Measurements from ENCODE around the gene CFAP251.
"Not testable (repeated sequence)": the region's sequence is repeated elsewhere in the genome, so short reads cannot be mapped to it uniquely, and the experiment has no call there.

Gene CFAP251

DNA sequence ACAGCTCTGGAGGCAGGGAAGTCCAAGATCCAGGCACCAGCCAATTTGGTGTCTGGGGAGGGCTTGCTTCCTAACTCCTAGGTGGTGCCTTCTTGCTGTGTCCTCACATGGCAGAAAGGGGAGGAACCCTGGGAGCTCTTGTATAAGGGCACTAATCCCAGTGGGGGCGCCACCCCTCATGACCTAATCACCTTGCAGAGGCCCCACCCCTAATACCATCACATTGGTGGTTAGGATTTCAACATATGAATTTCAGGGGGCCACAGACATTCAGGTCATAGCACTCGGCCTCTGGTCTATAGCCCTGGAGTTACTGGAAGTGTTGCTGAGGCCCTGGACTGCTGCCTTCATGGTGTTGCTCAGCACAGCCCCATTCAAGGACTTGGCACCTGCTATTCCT is 15.2 kb upstream of the CFAP251 start:
- no peak for DNase-seq (ENCODE audit: low read depth in 3 of 3)

DNA sequence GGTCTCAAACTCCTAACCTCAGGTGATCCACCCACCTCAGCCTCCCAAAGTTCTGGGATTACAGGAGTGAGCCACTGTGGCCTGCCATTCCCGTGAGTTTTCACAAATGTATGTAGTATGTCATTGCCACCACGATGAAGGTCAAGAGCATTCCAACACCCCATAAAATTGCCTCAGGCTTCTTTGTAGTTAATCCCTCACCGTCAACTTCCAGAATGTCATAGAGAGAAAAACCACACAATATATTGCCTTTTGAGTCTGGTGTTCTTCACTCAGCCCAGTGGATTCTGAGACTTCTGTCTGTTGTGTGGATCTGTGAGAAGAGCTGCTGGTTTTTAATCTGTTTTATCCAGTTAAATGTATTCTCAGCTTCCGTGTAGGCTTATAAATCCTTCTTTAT is 12.6 kb upstream of the CFAP251 start:
- DNase-seq (ENCODE audit: low read depth in 3 of 3): no peak

DNA sequence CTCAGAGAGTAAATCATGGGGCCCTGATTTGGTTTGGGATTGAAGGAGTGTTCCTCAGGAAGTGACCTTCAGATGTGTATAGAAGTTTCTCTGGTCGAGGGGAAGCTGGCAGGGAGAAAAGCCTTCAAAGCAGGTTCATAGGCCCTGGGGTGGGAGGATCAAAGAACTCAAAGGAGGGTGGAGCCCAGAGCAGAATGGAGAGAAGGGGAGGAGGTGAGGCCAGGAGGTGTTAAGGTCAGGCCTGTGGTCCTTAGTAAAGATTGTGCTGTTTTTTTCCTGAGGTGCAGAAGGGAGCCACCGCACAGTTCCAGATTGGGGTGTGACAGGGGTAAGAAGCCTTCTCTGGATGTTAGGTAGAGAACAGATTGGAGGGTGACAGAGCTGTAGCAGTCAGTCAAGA is 9.7 kb upstream of the CFAP251 start:
- no peak for DNase-seq (ENCODE audit: low read depth in 3 of 3)

DNA sequence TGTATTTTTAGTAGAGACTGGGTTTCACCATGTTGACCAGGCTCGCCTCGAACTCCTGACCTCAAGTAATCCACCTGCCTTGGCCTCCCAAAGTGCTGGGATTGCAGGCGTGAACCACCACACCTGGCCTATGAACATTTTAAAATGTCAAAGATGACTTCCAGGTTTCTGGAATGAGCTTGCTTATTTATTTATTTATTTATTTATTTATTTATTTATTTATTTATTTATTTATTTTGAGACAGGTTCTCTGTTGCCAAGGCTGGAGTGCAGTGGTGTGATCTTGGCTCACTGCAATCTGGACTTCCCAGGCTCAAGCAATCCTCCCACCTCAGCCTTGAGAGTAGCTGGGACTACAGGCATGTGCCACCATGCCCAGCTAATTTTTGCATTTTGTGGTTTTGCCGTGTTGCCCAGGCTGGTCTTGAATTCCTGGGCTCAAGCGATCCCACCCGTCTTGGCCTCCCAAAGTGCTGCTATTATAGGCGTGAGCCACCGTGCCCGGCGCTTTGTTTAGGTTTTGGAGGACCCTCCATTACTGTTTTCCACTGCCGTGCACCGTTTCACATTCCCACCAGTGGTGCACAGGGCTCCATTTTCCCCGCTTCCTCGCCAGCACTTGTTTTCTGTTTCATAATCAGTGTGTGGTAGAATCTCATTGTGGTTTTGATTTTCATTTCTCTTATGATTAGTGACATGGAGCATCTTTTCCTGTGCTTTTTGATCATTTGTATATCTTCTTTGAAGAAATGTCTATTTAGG is 6.4 kb upstream of the CFAP251 start:
- DNase-seq (ENCODE audit: low read depth in 3 of 3): no peak

DNA sequence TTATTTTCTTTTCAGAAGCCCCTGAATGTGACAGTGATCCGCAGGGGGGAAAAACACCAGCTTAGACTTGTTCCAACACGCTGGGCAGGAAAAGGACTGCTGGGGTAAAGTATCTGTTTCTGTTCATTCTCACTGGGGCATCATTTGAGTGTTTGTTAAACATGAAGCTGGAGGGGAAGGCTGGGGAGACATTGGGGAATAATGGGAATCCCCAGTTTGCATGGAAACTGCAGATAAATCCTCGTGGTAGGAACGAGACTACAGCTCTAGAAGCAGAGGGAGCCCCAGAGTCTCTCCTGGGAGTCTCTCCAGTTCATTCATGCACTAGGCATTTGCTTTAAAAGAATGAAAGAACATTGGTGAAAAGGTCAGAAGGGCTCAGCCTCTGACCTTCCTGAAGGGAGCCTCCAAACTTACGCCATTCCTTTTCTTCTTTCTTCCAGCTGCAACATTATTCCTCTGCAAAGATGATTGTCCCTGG is 2.5 kb upstream of the CFAP251 start:
- DNase-seq (ENCODE audit: low read depth in 3 of 3): no peak

DNA sequence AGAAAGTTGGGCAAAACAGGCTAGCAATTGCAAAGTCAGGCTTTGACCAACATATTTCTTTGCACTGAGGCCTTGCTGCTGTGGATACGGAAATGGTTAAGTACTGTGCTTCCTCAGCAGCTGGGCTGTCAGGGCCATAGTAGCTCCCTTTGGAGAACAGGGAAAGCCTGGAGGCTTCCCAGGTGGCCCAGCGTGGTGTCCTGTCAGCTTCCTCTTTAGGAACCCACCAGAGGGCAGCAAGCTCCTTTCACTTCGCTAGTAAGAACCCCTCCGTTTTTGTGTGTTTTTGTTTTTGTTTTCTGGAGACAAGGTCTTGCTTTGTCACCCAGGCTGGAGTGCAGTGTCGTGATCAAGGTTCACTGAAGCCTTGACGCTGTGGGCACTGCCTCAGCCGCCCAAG is 1.7 kb upstream of the CFAP251 start:
- DNase-seq (ENCODE audit: low read depth in 3 of 3): no peak

DNA sequence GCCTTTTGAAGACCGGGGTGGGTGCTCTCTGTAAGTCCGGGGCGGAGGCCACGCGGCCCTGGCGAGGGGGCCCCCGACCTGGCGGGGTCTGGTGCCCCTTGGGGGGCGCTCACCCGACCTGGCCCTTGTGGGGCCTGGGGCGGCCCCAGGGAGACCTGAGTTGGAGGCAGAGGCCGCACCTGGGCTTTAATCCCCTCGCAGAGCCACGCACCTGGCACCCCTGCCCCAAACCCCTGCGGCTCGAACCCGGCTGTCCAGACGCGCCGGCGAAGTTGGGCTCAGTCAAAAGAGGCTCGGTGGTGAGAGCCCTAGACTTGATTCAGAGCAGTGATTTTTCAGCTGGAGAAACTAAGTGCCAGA is 267 bp downstream of the CFAP251 start:
- DNase-seq (ENCODE audit: low read depth in 3 of 3): no peak

DNA sequence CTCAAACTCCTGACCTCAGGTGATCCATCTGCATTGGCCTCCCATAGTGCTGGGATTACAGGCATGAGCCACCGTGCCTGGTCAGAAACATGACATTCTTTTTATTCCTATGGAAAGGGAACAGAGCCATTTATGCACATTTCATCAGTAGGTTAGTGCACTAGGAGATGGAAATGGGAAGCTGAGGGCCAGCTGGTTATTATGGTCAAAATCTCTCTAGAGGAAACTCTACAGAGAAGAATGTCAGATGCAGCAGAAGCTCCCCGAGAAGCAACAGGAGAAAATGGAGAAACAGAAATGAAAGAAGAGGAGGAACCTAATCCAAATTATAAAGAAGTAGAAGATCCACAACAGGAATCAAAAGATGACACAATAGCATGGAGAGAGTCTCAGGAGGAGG is 2.7 kb downstream of the CFAP251 start:
- no peak for DNase-seq (ENCODE audit: low read depth in 3 of 3)

DNA sequence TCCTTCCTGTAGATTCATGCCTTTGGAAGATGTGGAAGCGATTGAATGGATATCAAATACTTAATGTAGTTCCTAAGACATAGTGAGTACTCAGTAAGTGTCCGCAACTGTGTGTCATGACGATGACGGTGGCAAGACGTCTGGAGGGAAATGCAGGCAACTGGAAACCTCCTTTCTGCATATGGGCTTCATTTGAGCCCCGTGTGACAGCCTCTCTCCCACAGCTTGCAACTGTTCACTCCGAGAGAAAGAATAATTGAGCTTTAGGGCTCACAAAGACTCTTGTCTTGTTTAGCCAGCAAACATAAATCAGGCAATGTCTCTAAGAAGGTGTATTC is 6.9 kb downstream of the CFAP251 start:
- no peak for DNase-seq (ENCODE audit: low read depth in 3 of 3)

DNA sequence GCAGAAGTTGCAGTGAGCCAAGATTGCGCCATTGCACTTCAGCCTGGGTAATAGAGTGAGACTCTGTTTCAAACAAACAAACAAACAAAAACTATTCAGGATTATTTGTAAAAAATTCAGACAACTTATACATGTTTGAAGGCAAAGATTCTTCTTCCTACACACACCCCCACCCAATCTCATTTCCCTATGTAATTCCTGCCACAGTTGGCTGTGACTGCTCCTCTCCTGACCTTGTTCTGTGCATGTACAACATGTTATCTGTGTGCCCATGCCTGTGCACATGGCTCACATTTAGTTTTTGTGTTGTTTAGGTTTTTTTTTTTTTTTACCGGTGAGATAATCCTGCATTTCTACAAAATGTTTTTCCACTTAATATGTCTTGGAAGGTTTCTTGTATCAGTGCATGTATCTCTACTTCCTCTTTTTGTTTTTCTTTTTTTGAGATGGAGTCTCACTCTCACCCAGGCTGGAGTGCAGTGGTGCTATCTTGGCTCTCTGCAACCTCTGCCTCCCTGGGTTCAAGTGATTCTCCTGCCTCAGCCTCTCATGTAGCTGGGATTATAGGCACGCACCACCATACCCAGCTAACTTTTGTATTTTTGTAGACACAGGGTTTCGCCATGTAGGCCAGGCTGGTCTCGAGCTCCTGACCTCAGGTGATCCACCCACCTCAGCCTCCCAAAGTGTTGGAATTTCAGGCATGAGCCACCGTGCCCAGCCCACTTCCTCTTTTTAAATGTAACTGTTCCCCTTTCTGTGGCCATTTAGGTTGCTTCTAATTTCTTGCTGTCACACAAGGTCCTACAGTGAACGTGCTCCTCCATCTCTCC is 8.7 kb downstream of the CFAP251 start:
- no peak for DNase-seq (ENCODE audit: low read depth in 3 of 3)

DNA sequence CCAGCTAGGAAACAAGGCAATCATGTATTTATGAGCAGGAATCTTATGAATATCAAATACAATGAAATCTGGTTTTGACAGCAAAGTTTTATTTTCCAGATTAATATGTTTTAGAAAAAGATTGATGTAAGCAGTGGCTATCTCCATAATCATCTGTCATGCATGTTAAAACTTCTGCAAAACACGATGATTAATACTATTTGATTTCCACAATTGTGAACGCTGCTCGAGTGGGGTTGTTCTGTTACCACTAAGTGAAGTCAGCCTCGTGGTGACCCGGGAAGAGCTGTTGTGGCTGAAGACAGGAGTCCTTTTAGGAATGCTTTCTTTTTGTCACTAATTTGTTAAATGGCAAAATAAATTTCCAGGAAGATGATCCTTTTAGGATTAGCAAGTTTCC is 9.4 kb downstream of the CFAP251 start:
- DNase-seq (ENCODE audit: low read depth in 3 of 3): no peak

DNA sequence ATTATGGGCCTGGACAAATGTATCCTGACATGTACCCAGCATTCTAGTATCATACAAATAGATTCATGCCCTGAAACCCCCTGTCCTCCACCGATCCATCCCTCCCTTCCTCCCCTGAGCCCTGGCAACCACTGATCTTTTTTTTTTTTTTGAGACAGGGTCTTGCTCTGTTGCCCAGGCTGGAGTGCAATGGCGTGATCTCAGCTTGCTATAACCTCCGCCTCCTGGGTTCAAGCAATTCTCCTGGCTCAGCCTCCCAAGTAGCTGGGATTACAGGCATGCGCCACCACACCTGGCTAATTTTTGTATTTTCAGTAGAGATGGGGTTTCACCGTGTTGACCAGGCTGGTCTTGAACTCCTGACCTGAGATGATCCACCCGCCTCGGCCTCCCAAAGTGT is 11.2 kb downstream of the CFAP251 start:
- not testable (repeated sequence) for DNase-seq (ENCODE audit: low read depth in 3 of 3)

DNA sequence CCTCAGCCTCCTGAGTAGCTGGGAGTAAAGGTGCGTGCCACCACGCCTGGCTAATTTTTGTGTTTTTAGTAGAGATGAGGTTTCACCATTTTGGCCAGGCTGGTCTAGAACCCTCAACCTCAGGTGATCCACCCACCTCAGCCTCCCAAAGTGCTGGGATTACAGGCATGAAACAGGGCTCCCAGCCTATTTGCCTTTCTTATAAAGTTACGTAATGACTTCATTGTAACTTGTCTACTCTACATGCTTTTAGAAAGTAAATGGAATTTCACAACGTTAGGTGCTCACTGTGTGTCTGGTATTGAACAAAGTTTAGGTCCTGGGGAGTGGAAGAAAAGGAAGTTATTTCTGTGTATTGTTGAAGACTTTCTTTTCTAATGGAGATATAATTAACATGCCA is 12.5 kb downstream of the CFAP251 start:
- DNase-seq (ENCODE audit: low read depth in 3 of 3): no peak

DNA sequence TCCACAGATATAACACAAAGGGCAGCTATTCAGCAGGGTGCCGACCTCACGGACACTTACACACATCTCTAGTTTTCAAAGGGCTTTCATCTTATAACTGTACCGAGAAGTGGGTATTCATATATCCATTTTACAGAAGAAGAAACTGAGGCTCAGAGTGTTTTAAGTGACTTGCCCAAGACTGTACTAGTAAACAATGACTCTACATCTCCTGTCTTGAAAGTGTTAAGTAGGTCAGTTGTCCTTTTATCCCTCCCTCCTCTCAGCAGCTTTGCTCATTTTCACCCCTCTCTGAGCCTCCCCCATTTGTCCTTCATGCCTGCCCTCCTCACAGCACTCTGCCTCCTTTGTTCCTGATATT is 13.8 kb downstream of the CFAP251 start:
- no peak for DNase-seq (ENCODE audit: low read depth in 3 of 3)

DNA sequence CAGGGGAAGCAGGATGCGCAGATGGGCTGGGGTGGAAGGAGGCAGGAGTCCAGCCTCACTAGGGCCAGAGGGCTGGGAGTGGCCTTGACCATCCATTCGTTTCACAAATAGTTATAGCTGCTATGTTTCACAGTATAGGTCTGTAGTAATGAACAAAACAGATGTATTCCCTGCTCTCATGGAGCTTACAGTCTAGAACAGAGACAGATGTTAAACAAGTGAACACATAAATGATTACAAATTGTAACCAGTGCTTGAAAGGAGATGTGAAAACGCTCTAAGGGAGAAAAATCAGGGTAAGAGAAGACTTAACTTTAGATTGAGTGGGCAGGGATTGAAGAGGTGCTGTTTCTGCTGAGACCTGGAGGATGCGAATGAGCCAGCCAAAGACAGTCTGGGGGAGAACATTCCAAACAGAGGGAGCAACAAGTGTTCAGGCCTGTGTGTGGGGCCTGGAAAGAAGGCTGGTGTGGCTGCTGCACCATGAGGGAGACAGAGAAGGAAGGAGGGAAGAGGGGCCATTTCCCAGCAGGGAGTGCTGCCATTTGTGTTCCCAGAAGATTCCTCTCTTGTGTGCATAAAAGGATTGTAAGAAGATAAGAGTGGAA is 14.6 kb downstream of the CFAP251 start:
- DNase-seq (ENCODE audit: low read depth in 3 of 3): no peak

DNA sequence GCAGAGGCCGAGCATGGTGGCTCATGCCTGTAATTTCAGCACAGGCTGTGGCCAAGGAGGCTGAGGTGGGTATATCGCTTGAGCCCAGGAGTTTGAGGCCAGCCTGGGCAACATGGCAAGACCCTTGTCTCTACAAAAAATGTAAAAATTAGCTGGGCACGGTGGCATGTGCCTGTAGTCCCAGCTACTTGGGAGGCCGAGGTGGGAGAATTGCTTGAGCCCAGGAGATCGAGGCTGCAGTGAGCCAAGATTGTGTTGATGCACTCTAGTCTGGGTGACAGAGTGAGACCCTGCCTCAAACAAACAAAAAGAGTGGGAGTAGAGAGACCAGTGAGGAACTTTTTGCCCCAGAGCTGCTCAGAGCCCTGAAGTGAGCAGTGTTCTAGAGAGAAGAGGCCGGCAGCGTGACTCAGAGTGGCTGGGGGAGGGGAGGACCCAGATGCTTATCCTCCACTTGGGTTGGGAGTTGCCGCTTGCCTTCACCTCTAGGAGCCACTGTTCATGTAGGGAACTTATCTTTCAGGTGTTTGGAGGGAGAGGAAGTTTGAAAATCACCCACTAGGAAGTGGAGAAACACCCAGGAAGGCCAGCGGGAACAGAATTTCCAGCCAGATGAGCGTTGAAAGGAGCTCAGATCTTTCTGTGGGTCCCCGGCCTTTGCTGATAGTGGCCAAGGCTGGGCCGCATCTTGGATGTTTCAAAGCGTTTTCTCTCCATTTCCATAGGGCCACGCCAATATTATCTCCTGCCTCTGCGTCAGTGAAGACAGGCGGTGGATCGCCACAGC is 15.3 kb downstream of the CFAP251 start:
- no peak for DNase-seq (ENCODE audit: low read depth in 3 of 3)

DNA sequence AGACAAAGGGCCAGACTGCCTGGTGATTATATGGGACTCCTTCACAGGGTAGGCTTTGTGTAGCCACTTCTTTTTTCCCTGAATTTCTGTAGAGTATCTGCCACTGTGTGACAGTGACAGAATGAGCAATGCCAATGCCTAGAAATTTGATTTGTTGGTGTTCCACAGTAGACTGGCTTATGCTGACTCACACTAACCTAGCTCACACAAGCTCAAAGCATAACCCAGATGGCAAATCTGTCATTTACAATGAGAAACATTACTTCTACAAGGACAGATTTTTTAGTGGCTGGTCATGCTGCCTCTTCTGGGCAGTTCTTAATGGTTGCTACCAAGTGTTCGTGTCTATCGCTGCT is 15.9 kb downstream of the CFAP251 start:
- no peak for DNase-seq (ENCODE audit: low read depth in 3 of 3)

DNA sequence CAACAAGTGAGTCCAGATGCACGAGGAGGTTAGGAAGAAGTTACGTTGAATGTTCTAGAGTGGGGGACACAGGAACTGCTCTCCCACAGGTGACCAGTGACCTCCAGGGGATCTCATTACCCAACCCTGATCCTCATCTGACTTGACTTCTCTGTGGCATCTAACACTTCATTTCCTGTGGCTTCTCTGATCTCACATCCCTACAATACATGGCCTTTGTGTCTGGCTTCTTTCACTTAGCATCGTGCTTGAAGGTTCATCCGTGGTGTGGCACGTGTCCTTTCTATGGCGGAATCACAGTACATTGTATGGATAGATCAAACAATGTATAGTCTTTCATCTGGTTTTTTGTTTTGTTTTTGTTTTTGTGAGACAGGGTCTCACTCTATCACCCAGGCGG is 19.3 kb downstream of the CFAP251 start:
- DNase-seq (ENCODE audit: low read depth in 3 of 3): no peak

DNA sequence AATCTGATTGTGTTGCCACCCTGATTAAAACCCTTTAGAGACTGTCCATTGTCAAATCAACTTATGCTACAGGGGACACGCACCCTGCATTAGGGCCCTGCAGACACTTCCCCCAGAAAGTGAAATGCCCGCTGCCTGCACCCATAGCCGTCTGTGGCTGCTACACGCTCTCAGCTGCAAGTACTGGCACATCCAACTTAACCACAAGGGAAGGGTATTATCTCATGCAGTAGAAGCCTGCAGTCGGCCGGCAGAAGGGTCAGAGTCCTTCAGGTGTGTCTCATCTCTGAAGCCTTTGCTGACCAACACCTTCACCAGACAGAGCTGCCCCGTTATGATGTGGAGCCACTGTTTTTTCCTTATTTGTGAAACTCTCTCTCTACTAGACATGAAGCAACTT is 20.8 kb downstream of the CFAP251 start:
- DNase-seq (ENCODE audit: low read depth in 3 of 3): no peak

DNA sequence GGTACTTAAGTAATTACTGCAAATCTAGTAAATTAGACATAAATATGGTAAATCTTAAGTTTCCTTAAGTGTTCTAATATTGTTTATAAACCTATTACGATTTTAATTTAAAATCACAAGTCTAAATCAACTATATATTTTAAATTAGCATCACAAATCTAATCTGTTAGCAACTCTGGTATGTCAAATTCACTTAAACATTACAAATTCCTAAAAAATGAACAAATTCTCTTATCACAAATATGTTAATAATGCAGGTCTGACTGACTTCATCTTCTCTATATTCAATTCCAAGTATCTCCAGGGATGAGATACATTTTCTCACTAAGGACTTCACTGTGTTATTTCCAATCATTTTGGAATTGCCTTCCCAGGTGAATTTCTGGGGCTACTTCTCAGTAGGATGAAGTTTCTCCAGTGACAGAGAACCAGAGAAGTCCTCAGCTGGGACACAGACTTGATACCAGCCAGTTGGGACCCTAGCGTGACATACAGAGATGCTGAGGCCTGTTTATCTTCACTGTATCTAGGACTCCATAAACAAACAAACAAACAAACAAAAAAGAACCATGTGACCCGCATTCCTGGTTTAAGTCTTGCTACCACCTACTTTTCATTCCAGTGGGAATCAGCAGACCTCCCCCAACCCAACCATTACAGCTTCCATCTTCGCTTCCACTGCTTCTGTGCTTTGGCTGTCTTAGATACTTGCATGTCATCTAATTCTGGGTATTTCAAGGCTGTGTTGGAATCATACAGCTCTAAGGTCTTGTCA is 21.8 kb downstream of the CFAP251 start:
- DNase-seq (ENCODE audit: low read depth in 3 of 3): no peak

DNA sequence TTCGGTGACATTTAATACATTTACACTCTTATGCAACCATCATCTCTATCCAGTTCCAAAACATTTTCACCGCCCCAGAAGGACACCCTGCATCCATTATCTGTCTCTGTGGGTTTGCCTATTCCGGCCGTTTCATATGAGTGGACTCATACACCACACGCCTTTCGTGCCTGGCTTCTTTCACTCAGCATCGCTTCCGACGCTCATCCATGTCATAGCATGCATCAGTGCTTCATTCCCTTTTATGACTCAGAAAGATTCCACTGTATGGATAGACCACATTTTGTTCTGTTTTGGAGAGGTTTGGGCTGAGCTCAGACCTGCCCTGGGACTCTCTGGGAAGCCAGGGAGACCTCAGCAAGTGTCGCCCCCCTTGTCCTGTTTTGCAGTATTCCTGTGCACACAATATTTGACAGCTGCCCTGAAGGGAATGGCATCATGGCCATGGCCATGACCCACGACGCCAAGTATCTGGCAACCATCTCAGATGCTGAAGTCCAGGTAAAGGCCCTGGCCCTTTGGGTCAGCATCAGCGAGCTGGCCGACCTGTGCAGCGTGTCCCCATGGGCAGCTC is 23.8 kb downstream of the CFAP251 start:
- DNase-seq (ENCODE audit: low read depth in 3 of 3): no peak
